HepG2 (cell line): ENCODE data around the gene RMND5A. TPM values are rescaled to one million over a fixed set of nuclear protein-coding genes. Genes with fewer than 3 reads are reported as not detected.

Source experiments
- DPF2 ChIP-seq: sonication (generic); formaldehyde crosslinking; IDR thresholded peaks from 2 replicates; pipeline ENCODE4 v1.4.0; 2020; ENCODE audit warnings: mild to moderate bottlenecking, low read depth, missing genetic modification reagents, borderline replicate concordance
- EED ChIP-seq: sonication (generic); formaldehyde crosslinking; IDR thresholded peaks from 2 replicates; pipeline ENCODE4 v1.5.0; 2020; ENCODE audit warnings: mild to moderate bottlenecking, missing genetic modification reagents
- JARID2 ChIP-seq: sonication (generic); formaldehyde crosslinking; IDR thresholded peaks from 2 replicates; pipeline ENCODE4 v1.8.1; 2023; ENCODE audit warnings: missing genetic modification reagents, inconsistent platforms; ENCODE audit not compliant: insufficient replicate concordance
- JUNB ChIP-seq: sonication (generic); formaldehyde crosslinking; IDR thresholded peaks from 2 replicates; pipeline ENCODE4 v1.8.0; 2022; ENCODE audit warnings: missing genetic modification reagents, mild to moderate bottlenecking, borderline replicate concordance
- MLLT10 ChIP-seq: sonication (generic); formaldehyde crosslinking; IDR thresholded peaks from 2 replicates; pipeline ENCODE4 v1.4.0; 2020; ENCODE audit warnings: missing genetic modification reagents
- PAWR ChIP-seq: sonication (generic); formaldehyde crosslinking; IDR thresholded peaks from 2 replicates; pipeline ENCODE4 v1.4.0; 2020; ENCODE audit warnings: missing genetic modification reagents, mild to moderate bottlenecking, borderline replicate concordance
- RBM22 ChIP-seq: fragments of 200-400 bp; formaldehyde crosslinking; optimal IDR thresholded peaks from 2 replicates; pipeline ENCODE3; 2017; ENCODE audit warnings: mild to moderate bottlenecking, low read length, moderate library complexity
- SP2 ChIP-seq: sonication (generic); formaldehyde crosslinking; IDR thresholded peaks from 2 replicates; pipeline ENCODE4 v1.5.1; 2020; ENCODE audit warnings: mild to moderate bottlenecking, missing genetic modification reagents
- ZNF121 ChIP-seq: sonication (generic); formaldehyde crosslinking; IDR thresholded peaks from 2 replicates; pipeline ENCODE4 v1.5.0; 2020; ENCODE audit warnings: mild to moderate bottlenecking, missing genetic modification reagents
- ZNF232 ChIP-seq: sonication (generic); formaldehyde crosslinking; IDR thresholded peaks from 2 replicates; pipeline ENCODE4 v1.4.0; 2020; ENCODE audit warnings: missing genetic modification reagents, borderline replicate concordance
- ZNF562 ChIP-seq: sonication (generic); formaldehyde crosslinking; IDR thresholded peaks from 2 replicates; pipeline ENCODE4 v1.8.0; 2022; ENCODE audit warnings: missing genetic modification reagents, borderline replicate concordance
- ZNF598 ChIP-seq: sonication (generic); formaldehyde crosslinking; IDR thresholded peaks from 2 replicates; pipeline ENCODE4 v1.5.1; 2020; ENCODE audit warnings: mild to moderate bottlenecking, missing genetic modification reagents, borderline replicate concordance
- ZSCAN31 ChIP-seq: sonication (generic); formaldehyde crosslinking; IDR thresholded peaks from 2 replicates; pipeline ENCODE4 v1.5.0; 2020; ENCODE audit warnings: low read depth, mild to moderate bottlenecking, missing genetic modification reagents
- polyA plus RNA-seq, 8 experiments: library from polyadenylated mRNA; depleted of rRNA in 3 of 8; stranded (reverse) in 7 of 8; unstranded in 1 of 8; fragments of >200 nt; fragmentation: Illumina TruSeq in 4 of 8; extraction: Trizol in 4 of 8; gene quantifications; 2 replicates each; pipeline versions ENCODE4 v1.2.1 to v1.2.3, GENCODE V29; 2011 to 2016; ENCODE audit warnings: low read depth in 4 of 8, missing spikeins in 1 of 8, mixed read lengths in 1 of 8; ENCODE audit not compliant: insufficient read depth in 1 of 8
- total RNA-seq, 5 experiments: library from RNA; depleted of rRNA; stranded (reverse); fragments of >200 nt; fragmentation: Illumina TruSeq; extraction: Trizol; gene quantifications; 2 replicates each; pipeline ENCODE4 v1.2.3, GENCODE V29; 2016; ENCODE audit warnings: low read depth in 1 of 5
- TF ChIP-seq, protein P1 (sequence below): sonication (generic); formaldehyde crosslinking; IDR thresholded peaks from 2 replicates; pipeline ENCODE4 v1.5.0; 2020; ENCODE audit warnings: mild to moderate bottlenecking, missing genetic modification reagents
- TF ChIP-seq, protein P2 (sequence below): sonication (generic); formaldehyde crosslinking; IDR thresholded peaks from 2 replicates; pipeline ENCODE4 v1.8.1; 2023; ENCODE audit warnings: mild to moderate bottlenecking, missing genetic modification reagents
- TF ChIP-seq, protein P3 (sequence below): sonication (generic); formaldehyde crosslinking; IDR thresholded peaks from 2 replicates; pipeline ENCODE4 v1.4.0; 2020; ENCODE audit warnings: mild to moderate bottlenecking, missing genetic modification reagents
- TF ChIP-seq, protein P4 (sequence below): sonication (generic); formaldehyde crosslinking; IDR thresholded peaks from 2 replicates; pipeline ENCODE4 v1.5.0; 2020; ENCODE audit warnings: mild to moderate bottlenecking, missing genetic modification reagents
- TF ChIP-seq, protein P5 (sequence below): sonication (generic); formaldehyde crosslinking; IDR thresholded peaks from 2 replicates; pipeline ENCODE4 v1.8.0; 2022; ENCODE audit warnings: mild to moderate bottlenecking, missing genetic modification reagents; ENCODE audit not compliant: insufficient replicate concordance

RMND5A gene
- total and polyA plus RNA-seq, 2 of the 13 experiments (the other 11 are each of a cell fraction or from before 2014, with no cell fraction given): 31.0 to 66.4 TPM

GRCh38 chr2:86807468-86808275, 87.6 kb downstream of the RMND5A start (continued):
- TF ChIP-seq JUNB (CRISPR knock-in tag) (no peak), ZNF121 (CRISPR knock-in tag) (no peak), ZNF562 (no peak), SP2 (CRISPR knock-in tag) (no peak; the same call in 1 of the 2 replicates), MLLT10 (no peak), ZSCAN31 (CRISPR knock-in tag) (no peak), RBM22 (no peak), PAWR (CRISPR knock-in tag) (no peak), EED (CRISPR knock-in tag) (no peak), JARID2 (CRISPR knock-in tag) (no peak), ZNF598 (CRISPR knock-in tag) (no peak; the same call in 1 of the 2 replicates), DPF2 (CRISPR knock-in tag) (no peak), ZNF232 (CRISPR knock-in tag) (peak; percentile 20; the same call in 1 of the 2 replicates)
- TF ChIP-seq, protein P1, sequence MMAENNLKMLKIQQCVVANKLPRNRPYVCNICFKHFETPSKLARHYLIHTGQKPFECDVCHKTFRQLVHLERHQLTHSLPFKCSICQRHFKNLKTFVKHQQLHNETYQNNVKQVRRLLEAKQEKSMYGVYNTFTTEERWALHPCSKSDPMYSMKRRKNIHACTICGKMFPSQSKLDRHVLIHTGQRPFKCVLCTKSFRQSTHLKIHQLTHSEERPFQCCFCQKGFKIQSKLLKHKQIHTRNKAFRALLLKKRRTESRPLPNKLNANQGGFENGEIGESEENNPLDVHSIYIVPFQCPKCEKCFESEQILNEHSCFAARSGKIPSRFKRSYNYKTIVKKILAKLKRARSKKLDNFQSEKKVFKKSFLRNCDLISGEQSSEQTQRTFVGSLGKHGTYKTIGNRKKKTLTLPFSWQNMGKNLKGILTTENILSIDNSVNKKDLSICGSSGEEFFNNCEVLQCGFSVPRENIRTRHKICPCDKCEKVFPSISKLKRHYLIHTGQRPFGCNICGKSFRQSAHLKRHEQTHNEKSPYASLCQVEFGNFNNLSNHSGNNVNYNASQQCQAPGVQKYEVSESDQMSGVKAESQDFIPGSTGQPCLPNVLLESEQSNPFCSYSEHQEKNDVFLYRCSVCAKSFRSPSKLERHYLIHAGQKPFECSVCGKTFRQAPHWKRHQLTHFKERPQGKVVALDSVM: peak; percentile 41; the same call in 1 of the 2 replicates
- TF ChIP-seq, protein P2, sequence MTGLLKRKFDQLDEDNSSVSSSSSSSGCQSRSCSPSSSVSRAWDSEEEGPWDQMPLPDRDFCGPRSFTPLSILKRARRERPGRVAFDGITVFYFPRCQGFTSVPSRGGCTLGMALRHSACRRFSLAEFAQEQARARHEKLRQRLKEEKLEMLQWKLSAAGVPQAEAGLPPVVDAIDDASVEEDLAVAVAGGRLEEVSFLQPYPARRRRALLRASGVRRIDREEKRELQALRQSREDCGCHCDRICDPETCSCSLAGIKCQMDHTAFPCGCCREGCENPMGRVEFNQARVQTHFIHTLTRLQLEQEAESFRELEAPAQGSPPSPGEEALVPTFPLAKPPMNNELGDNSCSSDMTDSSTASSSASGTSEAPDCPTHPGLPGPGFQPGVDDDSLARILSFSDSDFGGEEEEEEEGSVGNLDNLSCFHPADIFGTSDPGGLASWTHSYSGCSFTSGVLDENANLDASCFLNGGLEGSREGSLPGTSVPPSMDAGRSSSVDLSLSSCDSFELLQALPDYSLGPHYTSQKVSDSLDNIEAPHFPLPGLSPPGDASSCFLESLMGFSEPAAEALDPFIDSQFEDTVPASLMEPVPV (CRISPR knock-in tag): peak; percentile 71; the same call in 1 of the 2 replicates
- TF ChIP-seq, protein P3, sequence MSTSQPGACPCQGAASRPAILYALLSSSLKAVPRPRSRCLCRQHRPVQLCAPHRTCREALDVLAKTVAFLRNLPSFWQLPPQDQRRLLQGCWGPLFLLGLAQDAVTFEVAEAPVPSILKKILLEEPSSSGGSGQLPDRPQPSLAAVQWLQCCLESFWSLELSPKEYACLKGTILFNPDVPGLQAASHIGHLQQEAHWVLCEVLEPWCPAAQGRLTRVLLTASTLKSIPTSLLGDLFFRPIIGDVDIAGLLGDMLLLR (CRISPR knock-in tag): peak; percentile 50
- TF ChIP-seq, protein P4, sequence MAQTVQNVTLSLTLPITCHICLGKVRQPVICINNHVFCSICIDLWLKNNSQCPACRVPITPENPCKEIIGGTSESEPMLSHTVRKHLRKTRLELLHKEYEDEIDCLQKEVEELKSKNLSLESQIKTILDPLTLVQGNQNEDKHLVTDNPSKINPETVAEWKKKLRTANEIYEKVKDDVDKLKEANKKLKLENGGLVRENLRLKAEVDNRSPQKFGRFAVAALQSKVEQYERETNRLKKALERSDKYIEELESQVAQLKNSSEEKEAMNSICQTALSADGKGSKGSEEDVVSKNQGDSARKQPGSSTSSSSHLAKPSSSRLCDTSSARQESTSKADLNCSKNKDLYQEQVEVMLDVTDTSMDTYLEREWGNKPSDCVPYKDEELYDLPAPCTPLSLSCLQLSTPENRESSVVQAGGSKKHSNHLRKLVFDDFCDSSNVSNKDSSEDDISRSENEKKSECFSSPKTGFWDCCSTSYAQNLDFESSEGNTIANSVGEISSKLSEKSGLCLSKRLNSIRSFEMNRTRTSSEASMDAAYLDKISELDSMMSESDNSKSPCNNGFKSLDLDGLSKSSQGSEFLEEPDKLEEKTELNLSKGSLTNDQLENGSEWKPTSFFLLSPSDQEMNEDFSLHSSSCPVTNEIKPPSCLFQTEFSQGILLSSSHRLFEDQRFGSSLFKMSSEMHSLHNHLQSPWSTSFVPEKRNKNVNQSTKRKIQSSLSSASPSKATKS (CRISPR knock-in tag): no peak
- TF ChIP-seq, protein P5, sequence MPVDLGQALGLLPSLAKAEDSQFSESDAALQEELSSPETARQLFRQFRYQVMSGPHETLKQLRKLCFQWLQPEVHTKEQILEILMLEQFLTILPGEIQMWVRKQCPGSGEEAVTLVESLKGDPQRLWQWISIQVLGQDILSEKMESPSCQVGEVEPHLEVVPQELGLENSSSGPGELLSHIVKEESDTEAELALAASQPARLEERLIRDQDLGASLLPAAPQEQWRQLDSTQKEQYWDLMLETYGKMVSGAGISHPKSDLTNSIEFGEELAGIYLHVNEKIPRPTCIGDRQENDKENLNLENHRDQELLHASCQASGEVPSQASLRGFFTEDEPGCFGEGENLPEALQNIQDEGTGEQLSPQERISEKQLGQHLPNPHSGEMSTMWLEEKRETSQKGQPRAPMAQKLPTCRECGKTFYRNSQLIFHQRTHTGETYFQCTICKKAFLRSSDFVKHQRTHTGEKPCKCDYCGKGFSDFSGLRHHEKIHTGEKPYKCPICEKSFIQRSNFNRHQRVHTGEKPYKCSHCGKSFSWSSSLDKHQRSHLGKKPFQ: no peak
